Uterus (tissue), 4 donors: ENCODE measurements around the gene PNMA8C. TPM values are rescaled to one million over a fixed set of nuclear protein-coding genes. Genes with fewer than 3 reads are reported as not detected.

Experiments used
- DNase-seq, 2 donors: peaks; one replicate each; pipeline ENCODE4 v3.0.0-alpha.2; 2019 to 2020
- H3K27ac ChIP-seq, 2 donors: fragments of 200-600 bp; sonication (generic); 1 replicate in 1 of 2; 2 replicates in 1 of 2; pipeline ENCODE4 v1.5.1; 2016 to 2018
- H3K27me3 ChIP-seq, 2 donors: fragments of 200-600 bp; sonication (generic); one replicate each; pipeline ENCODE4 v1.5.1; 2018 to 2019; ENCODE audit warnings: control low read depth in 1 of 2
- H3K36me3 ChIP-seq, 2 donors: fragments of 200-600 bp; sonication (generic); one replicate each; pipeline ENCODE4 v1.5.1; 2019; ENCODE audit warnings: control low read depth in 1 of 2
- H3K4me1 ChIP-seq, 2 donors: fragments of 200-600 bp; sonication (generic); one replicate each; pipeline ENCODE4 v1.5.1; 2018 to 2019; ENCODE audit warnings: control low read depth in 1 of 2
- H3K4me3 ChIP-seq, 2 donors: fragments of 200-600 bp; sonication (generic); 1 replicate in 1 of 2; 2 replicates in 1 of 2; pipeline ENCODE4 v1.5.1; 2018 to 2019; ENCODE audit warnings: mild to moderate bottlenecking in 1 of 2
- H3K9me3 ChIP-seq, 2 donors: fragments of 200-600 bp; sonication (generic); one replicate each; pipeline ENCODE4 v1.5.1; 2019; ENCODE audit warnings: control low read depth in 1 of 2
- POLR2A ChIP-seq, 2 donors: fragments of 450-650 bp; IDR thresholded peaks; one replicate each; pipeline ENCODE4 v1.6.1; 2016; ENCODE audit warnings: antibody characterized with exemption in 2 of 2, mild to moderate bottlenecking in 1 of 2, moderate library complexity in 1 of 2
- intact Hi-C: fragments of 100-400 bp; cut with DNase I; formaldehyde crosslinking; loops from one replicate; pipeline ENCODE4 v1.15.1; 2023; ENCODE audit warnings: low total_unique reads
- total RNA-seq, 4 donors: library from RNA; depleted of rRNA in 3 of 4; stranded (reverse); fragments of >200 nt in 3 of 4; gene quantifications; one replicate each; pipeline versions ENCODE4 v1.1.0 to v1.2.4, GENCODE V29; 2014 to 2023
- TF ChIP-seq, protein P1 (sequence below), 4 experiments: fragments of 200-600 bp in 2 of 4; fragments of 450-650 bp in 2 of 4; sonication (generic) in 2 of 4; IDR thresholded peaks; one replicate each; pipeline ENCODE4 v1.5.1; 2016 to 2019; ENCODE audit warnings: antibody characterized with exemption in 4 of 4, mild to moderate bottlenecking in 2 of 4, moderate library complexity in 1 of 4
- donor health status: DM: yes; HTN: yes; CAD: no.

PNMA8C gene
- total RNA-seq, 4 donors from 2014 or later, result under 0.01 to 3.7 (median 0.73) TPM; not detected in 1

DNA sequence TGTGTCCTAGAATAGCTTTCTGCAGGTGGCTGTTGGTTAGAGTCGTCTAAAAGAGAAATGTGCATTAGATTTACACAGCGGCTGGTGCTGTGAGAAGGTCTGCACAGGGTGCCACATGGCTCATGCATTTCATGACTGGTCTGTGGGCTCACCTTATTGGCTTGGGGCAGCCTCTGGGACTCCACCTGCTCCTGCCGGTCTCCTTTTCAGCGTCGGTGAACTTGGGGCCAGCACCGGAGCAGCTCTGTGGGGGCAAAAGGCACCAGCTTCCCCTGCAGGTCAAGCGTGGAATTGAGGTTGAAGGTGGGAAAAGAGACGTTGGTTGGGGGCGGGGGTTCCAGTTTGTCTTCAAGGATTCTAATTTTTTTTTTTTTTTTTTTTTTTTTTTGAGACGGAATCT, 3.1 kb upstream of the PNMA8C start:
- intact Hi-C loops, result no loop called here
- H3K27me3 ChIP-seq, result no peaks in the 10 kb centered on the region
- TF ChIP-seq, protein P1, sequence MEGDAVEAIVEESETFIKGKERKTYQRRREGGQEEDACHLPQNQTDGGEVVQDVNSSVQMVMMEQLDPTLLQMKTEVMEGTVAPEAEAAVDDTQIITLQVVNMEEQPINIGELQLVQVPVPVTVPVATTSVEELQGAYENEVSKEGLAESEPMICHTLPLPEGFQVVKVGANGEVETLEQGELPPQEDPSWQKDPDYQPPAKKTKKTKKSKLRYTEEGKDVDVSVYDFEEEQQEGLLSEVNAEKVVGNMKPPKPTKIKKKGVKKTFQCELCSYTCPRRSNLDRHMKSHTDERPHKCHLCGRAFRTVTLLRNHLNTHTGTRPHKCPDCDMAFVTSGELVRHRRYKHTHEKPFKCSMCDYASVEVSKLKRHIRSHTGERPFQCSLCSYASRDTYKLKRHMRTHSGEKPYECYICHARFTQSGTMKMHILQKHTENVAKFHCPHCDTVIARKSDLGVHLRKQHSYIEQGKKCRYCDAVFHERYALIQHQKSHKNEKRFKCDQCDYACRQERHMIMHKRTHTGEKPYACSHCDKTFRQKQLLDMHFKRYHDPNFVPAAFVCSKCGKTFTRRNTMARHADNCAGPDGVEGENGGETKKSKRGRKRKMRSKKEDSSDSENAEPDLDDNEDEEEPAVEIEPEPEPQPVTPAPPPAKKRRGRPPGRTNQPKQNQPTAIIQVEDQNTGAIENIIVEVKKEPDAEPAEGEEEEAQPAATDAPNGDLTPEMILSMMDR (IDR thresholded peaks at IDR 0.05), result no peak
- no peak for TF ChIP-seq POLR2A (IDR thresholded peaks at IDR 0.05)

DNA sequence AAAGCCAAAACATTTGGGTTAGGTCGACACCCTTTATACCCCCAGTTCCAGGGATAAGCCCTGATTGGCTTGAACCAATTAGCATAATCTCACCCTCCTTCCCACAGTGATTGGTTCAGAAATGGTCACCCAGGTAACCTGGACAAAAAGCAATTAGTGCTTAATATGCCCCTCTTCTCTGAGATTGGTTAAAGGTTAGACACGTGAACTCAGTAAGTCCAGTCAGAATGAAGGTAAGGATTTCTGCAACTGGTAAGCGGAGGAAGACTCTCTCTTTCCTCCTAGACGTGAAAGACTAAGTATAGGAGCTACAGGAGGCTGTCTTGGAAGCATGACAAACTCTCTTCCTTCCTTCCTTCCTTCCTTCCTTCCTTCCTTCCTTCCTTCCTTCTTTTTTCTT, 1.3 kb upstream of the PNMA8C start:
- Histone ChIP-seq H3K27ac (no peak overlapping the region), H3K4me1 (no peaks in the 10 kb centered on the region), H3K4me3 (no peak overlapping the region), H3K27me3 (no peaks in the 10 kb centered on the region), H3K9me3 (no peaks in the 10 kb centered on the region), H3K36me3 (no peaks in the 10 kb centered on the region)
- DNase-seq, result no peak
- no peak for TF ChIP-seq POLR2A (IDR thresholded peaks at IDR 0.05)
- intact Hi-C loops, result no loop called here

More for the DNA sequence above, 3.1 kb upstream of the PNMA8C start:
- H3K9me3 ChIP-seq, result no peaks in the 10 kb centered on the region
- H3K36me3 ChIP-seq, result no peaks in the 10 kb centered on the region
- no peak overlapping the region for H3K27ac ChIP-seq
- no peak overlapping the region for H3K4me3 ChIP-seq
- H3K4me1 ChIP-seq, result no peaks in the 10 kb centered on the region
- DNase-seq, result no peak

DNA sequence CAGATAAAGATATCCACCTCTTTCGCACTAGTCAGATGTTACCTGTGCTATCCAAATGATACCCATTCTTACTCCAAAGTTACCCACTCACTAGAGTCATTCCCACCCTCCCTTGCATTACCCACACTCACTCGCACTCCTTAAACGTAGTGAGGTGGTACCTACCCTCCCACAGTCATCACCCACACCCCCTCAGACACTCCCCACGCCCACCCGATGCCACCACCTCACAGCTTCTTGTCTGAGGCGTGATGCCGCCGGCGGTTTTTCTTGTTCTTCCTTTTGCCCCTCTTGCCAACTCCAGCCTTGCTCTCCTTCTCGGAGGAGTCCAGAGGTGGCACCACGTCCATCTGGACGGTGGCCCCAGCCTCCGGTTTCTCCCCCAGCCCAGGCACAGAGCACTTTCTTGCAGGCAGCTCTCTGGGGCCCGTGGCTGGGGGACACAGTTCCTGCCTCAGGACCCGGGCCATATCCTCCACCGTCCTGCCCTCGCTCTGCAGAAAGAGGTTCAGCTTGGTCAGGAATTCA, 1.2 kb downstream of the PNMA8C start:
- DNase-seq, result no peak
- Histone ChIP-seq H3K36me3 (no peaks in the 10 kb centered on the region), H3K9me3 (no peaks in the 10 kb centered on the region), H3K4me1 (no peaks in the 10 kb centered on the region), H3K27me3 (no peaks in the 10 kb centered on the region), H3K4me3 (no peak overlapping the region), H3K27ac (no peak overlapping the region)
- intact Hi-C loops, result no loop called here
- TF ChIP-seq POLR2A (IDR thresholded peaks at IDR 0.05), result no peak
- TF ChIP-seq, protein P1 (IDR thresholded peaks at IDR 0.05), result no peak

DNA sequence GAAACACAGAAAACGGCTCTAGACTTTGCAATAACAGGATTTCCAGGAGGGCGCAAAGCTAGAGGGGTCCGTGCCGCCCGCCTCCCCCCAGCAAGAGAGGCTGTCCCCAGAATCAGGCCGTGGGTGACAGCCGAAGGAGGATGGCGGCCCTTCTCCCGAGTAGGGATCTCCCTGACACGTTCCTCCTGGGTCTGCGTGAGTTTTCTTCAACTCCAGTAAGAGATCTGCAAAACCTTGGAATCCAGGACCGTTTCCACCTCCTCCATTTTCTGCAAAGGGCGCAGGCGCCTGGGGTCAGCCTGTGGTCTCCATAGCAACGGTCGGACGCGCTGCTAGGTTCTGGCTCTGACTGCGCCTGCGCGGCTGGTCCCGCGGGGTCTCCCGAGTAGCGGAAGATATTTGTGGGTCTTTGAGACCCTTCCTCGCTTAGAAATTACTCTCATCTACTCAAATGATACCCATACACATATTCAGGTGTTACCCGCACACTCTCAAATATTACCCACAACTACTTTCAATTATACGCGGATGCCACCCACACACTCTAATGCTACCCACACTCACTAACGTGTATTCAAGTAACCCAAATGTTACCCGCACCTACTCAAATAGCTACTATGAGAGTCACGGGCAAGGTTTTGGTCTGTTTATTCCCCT, 2.1 kb downstream of the PNMA8C start:
- intact Hi-C loops, result no loop called here
- Histone ChIP-seq H3K4me3 (peak overlapping the region; percentile 41 to 43), H3K36me3 (no peaks in the 10 kb centered on the region), H3K4me1 (no peaks in the 10 kb centered on the region), H3K27me3 (no peaks in the 10 kb centered on the region), H3K27ac (peak overlapping the region; percentile 54 to 56), H3K9me3 (no peaks in the 10 kb centered on the region)
- DNase-seq, result peak; percentile 73 to 85
- TF ChIP-seq, protein P1 (IDR thresholded peaks at IDR 0.05), result no peak
- TF ChIP-seq POLR2A (IDR thresholded peaks at IDR 0.05), result no peak

DNA sequence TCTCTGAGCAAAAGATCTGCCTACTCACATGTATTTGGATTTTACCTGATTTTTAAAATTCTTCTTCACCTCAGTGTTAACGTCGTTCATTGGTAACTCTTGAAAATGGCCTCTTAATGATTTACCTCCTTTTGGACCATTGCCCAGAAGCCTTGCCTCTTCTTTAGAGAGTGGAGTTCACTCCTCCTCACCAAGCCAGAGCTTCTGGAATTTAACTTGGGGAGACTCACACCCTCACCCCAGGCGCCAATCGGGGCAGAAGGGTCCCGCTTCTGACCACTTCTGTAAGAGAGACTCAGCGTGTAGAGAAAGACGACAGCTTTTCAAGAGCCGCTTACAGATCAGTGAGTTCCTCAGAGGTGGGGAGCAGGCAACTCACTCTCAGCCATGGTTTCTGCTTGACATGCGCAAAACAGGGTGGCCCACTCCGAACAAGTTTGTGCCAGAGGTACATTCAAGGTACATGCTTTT, 2.7 kb downstream of the PNMA8C start:
- Histone ChIP-seq H3K4me3 (peak overlapping the region; percentile 41 to 43), H3K36me3 (no peaks in the 10 kb centered on the region), H3K4me1 (no peaks in the 10 kb centered on the region), H3K9me3 (no peaks in the 10 kb centered on the region), H3K27ac (peak overlapping the region; percentile 54 to 56), H3K27me3 (no peaks in the 10 kb centered on the region)
- no peak for DNase-seq
- TF ChIP-seq POLR2A (IDR thresholded peaks at IDR 0.05), result no peak
- TF ChIP-seq, protein P1 (IDR thresholded peaks at IDR 0.05), result no peak
- intact Hi-C loops, result no loop called here
